ENCODE results near the gene GSG1L.

Gene GSG1L

GRCh38 chr16:28062261-28062846, 1.2 kb downstream of the GSG1L start:
- FAIRE-seq, result no peak

DNA sequence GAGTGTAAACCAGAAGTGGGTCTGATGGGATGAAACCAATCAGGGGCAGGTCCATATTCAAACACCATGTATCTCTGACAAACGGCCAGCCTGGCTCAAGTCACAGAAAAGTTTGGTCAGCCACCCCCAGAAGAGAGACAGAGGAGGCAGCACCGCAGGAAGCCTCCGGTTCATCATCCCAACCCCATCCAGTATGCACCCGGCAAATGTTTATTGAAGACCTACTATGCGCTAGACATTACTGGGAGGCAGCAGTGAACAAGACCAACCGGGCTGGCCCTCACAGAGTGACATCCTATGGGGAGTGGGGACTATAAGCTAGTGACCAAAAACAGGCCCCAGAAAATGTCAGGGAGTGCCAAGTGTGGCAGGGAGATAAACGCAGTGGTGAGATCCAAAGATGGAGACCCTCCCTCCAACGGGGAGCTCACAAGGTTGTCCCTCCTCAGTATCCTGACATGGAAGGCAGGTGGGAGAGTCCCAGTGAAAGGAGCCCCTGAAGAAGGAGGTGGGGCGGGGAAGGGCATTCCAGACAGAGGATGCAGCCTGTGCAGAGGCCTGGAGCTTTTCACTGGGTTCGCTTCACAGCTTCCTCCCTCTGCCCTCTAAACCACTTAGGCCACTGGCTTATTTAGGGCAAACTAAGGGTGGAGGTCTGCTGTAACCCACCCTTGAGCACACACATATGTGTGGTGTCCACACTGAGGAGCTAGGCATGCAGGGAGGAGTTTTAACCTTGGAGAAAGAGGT, 2.0 kb downstream of the GSG1L start:
- no peak for FAIRE-seq

- no peak for FAIRE-seq
Observed at GRCh38 chr16:28059841-28060575, 3.5 kb downstream of the GSG1L start.

GRCh38 chr16:28058839-28059589, 4.5 kb downstream of the GSG1L start:
- FAIRE-seq, result no peak

GRCh38 chr16:28057949-28058348, 5.6 kb downstream of the GSG1L start:
- FAIRE-seq, result no peak

- no peak for FAIRE-seq
Observed at GRCh38 chr16:28053461-28053860, 10.1 kb downstream of the GSG1L start.

DNA sequence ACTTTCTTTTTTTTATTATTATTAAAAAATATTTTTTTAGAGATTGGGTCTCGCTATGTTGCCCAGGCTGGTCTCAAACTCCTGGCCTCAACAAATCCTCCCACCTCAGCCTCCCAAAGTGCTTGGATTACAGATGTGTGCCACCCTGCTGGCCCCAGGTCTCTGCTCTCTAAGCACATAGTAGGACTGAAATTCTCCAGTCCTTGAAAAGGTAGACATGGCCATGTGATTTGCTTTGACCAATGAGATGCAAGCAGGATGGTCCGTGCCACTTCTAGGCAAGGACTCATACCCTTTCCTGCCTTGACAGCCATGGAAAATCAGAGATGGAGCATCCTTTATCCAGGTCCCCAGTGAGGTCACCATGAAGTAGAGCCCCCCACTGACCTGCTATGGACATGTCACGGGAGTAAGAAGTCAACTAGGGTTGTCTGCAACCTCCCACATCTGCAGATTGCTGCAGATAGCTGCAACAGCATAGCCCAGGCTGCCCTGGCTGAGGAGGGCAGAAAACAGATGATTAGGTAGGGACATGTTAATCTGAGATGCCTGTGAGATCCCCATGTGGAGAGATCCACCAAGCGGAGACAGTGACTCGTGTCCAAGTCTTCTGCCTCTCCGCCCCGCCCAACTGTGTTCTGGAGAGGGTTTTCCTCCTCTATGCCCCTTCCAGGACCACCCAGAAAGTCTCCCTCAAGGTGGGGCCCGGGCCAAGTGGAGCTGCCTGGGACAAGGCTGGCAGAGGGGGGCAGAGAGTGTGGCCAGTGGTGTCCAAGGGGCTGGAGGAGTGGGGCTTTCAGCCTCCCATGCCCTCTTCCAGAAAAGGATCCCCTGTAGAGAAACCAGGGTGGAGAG, 11.0 kb downstream of the GSG1L start:
- FAIRE-seq, result no peak

GRCh38 chr16:28051486-28051885, 12.0 kb downstream of the GSG1L start:
- FAIRE-seq, result no peak

DNA sequence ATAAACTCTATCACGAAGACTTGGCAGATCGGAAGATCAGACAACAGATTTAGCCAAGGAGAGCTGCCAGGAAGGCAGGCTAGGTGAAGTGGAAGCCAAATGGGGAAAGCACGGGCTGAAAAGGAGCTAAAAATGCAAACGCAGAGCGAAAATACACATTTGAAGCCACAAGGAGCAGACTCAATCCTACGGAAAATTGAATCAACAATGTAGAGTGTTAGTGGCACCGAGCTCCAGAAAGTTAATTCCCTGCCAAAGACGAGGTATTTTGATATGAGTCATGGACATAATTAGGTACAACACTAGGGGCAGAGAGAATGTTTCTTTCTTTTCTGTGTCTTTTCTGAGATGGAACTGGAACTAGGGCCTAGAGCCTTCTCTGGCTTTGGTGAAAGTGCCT, 20.7 kb downstream of the GSG1L start:
- FAIRE-seq, result no peak

GRCh38 chr16:28041615-28042014, 21.9 kb downstream of the GSG1L start:
- no peak for FAIRE-seq

DNA sequence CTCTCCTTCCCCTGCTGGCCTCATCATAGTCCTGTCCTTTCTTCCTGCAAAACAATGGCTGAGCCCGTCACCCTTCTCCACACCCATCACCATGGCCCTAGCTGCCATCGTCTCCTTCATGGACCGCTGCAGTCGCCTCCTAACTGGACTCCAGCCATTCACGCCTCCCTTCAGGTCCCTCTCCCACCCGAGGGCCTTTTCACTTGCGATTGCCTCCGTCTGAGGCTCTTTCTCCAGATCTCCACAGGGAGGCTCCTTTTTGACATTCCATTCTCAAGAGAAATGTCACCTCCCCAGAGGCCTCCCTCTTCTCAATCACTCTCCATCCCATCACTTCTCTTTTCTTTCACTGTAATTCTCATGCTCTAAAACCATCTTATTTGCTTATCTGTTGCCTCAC, 23.5 kb downstream of the GSG1L start:
- FAIRE-seq, result no peak

- no peak for FAIRE-seq
Observed at GRCh38 chr16:28039493-28039892, 24.0 kb downstream of the GSG1L start.

- FAIRE-seq, result no peak
Observed at GRCh38 chr16:28038409-28038808, 25.1 kb downstream of the GSG1L start.

DNA sequence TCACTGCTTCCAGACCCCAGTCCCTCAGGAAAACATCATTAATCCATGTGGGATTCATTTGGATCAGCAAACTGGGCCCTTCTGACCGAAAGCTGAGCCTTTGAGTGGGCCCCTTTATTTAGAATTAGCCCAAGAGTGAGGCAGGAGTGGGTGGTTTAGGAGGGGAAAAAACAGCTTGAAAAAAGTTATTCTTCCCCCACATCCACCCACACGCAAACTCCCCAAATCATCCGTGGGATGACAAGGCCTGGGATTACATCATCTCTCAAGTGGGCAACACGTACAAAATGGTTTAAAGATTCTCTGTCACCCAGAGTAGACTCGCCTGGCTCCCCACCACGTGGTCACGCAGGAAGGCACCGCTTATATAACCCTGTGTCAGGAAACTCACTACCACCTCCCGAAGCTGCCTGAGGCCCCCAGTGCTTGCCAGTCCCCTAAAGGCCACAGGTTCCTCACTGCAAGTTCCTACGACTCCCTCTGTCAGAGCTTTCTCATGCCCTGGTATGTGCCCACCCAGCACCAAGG, 27.6 kb downstream of the GSG1L start:
- FAIRE-seq, result no peak

DNA sequence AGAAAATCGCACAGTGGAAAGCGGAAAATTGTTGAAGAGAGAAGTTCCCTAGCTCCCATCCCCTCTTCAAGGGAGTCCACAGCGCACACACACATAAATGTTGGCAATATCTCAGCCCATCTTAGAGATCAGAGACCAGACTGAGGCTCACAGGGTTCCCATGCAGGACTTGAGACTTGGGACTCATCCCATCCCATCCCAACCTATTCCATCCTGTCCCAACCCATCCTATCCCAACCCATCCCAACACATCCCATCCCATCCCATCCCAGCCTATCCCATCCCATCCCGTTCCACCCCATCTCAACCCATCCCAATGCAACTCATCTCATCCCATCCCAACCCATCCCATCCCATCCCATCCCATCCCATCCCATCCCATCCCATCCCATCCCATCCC, 29.6 kb downstream of the GSG1L start:
- FAIRE-seq, result no peak

- FAIRE-seq, result no peak
Observed at GRCh38 chr16:28029387-28030002, 34.0 kb downstream of the GSG1L start.

DNA sequence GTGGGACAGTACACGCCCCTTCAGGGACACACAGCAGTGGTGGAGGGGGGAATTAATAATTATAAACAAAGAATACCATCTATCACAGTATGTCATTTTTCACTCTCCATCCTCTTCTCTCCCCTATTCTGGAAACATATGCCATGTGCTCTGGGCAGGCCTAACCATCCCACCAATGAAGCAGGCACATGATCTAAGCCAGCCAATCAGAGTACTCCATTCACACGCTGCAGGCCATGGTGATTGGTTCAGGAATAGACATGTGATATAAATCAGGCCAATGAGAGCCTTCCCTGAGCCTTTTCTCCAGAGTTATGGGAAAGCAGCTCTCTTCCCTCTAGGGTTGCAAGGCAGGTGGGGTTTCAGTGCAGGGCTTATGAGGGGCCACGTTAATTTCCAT, 36.5 kb downstream of the GSG1L start:
- FAIRE-seq, result no peak

DNA sequence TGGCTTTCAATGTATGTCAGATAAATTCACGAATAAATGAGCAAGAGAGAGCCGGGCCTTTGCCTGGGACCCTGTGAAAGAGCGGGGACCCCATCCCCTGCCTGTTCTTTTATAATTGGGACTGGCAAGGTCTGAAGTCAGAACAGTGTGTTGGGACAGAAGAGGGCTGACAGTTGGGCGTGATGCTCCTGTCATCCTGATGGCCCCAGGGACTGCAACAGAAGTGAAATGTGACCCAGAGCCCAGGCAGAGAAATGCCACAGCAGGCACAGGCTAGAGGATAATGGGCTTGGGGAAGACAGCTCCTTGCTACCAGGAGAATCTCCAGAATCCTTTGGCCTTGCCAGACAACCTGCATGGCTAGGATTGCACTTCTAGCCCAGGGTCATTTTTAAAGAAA, 37.9 kb downstream of the GSG1L start:
- FAIRE-seq, result no peak

DNA sequence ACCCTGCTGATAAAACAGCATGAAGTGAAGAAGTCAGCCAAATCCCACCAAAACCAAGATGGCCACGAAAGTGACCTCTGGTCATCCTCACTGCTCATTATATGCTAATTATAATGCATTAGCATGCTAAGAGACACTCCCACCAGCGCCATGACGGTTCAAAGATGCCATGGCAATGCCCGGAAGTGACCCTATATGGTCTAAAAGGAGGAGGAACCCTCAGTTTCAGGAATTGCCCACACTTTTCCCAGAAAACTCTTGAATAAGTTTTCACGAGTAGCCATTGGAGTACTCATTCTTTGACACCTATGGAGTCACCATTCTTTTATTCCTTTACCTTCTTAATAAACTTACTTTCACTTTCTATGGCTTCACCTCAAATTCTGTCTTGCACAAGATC, 44.3 kb downstream of the GSG1L start:
- FAIRE-seq, result no peak

GRCh38 chr16:28014851-28015250, 48.7 kb downstream of the GSG1L start:
- no peak for FAIRE-seq

DNA sequence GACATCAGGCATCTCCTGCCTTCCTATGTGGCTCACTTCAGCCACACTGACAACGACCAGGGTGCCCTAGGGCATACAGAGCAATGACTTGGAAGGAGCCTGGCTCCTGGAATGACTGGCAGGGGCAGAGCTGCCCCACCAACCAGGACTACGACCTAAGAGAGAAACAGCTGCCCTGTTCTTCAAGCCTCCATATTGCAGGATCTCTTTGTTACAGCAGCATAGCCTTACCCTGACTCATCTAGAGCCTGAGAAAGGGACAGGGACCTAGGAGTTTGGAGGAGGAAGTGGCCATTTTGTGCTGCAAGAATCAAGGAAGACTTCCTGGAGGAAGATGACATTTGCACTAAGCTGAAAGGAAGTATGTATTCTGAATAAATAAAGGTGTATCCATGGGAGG, 49.6 kb downstream of the GSG1L start:
- no peak for FAIRE-seq

DNA sequence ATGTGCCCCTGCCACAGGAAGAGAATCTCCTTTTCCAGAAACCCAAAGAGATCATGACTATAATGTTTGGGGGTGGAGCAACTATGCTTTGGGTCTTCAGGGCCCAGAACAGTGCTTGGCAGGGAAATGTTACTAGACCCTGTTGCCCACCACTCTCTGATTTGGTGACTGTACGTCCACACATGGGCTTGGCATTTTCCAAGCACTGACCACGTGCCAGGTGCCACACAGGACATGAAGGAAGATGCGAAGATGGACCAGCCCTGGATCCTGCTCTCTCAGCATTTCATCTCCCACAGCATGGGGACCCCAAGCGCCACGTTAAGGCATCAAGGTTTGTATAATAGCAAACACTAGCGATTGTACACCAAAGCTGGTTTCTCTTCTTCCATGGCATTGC, 50.1 kb downstream of the GSG1L start:
- FAIRE-seq, result no peak
